HepG2 (cell line): ENCODE data around the gene ATRNL1. TPM values are rescaled to one million over a fixed set of nuclear protein-coding genes. Genes with fewer than 3 reads are reported as not detected.

ENCODE experiments used
- ATAC-seq: fragments of 200-7000 bp; cut with Tn5 transposase; 3 replicates; pipeline ENCODE4 v1.9.1; 2020; ENCODE audit warnings: mild to moderate bottlenecking, moderate library complexity
- BruUV-seq: library from RNA; stranded (reverse); fragments of 400-500 nt; replicated peaks from 2 replicates; lab custom pipeline; 2021; lab: Mats Ljungman, UMichigan
- CTCF ChIA-PET: fragments of 300-600 bp; formaldehyde crosslinking; extraction: SDS; loops from one replicate; lab custom pipeline; 2021; ENCODE audit warnings: low total read pairs, inconsistent platforms, low intra/inter-chr PET ratio; lab: Yijun Ruan, JAX
- POLR2A ChIA-PET: fragments of 350-600 bp; sonication (Branson Sonifier 250); formaldehyde crosslinking; loops from one replicate; lab custom pipeline; 2020; ENCODE audit warnings: antibody characterized with exemption, inconsistent platforms; lab: Yijun Ruan, JAX
- DNase-seq: peaks from one replicate; pipeline ENCODE4 v3.0.0-alpha.2; 2015; ENCODE audit warnings: low spot score
- FAIRE-seq: peaks from 3 replicates; lab custom pipeline; 2011; peaks lifted over from hg19 to GRCh38; lab: Jason Lieb, UNC
- H2AFZ ChIP-seq: one replicate; pipeline ENCODE4 v1.6.1; 2011; ENCODE audit warnings: low read length, inconsistent platforms
- H3K27ac ChIP-seq: fragments of 300-600 bp; 3 replicates; pipeline ENCODE4 v1.8.0; 2011; ENCODE audit warnings: mixed run types, mild to moderate bottlenecking, mixed read lengths, low read length, inconsistent platforms; ENCODE audit not compliant: insufficient read depth; ENCODE audit errors: extremely low read length
- H3K27me3 ChIP-seq, 2 experiments: fragments of 200-600 bp in 1 of 2; 2 replicates in 1 of 2; 3 replicates in 1 of 2; pipeline versions ENCODE4 v1.6.0 to v1.8.0; 2011; ENCODE audit warnings: low read length in 2 of 2, mild to moderate bottlenecking in 2 of 2, moderate library complexity in 2 of 2, inconsistent platforms in 1 of 2; ENCODE audit not compliant: insufficient read depth in 2 of 2, control insufficient read depth in 1 of 2
- H3K36me3 ChIP-seq, 2 experiments: fragments of 200-600 bp in 1 of 2; replicated peaks in 1 of 2; 2 replicates in 1 of 2; 3 replicates in 1 of 2; pipeline versions ENCODE4 v1.5.1 to v1.8.0; 2011; ENCODE audit warnings: low read length in 2 of 2, inconsistent platforms in 1 of 2; ENCODE audit not compliant: insufficient read depth in 2 of 2, control insufficient read depth in 1 of 2
- H3K4me1 ChIP-seq: 2 replicates; pipeline ENCODE4 v1.5.1; 2012; ENCODE audit warnings: low read length, inconsistent platforms; ENCODE audit not compliant: insufficient read depth
- H3K4me2 ChIP-seq: 2 replicates; pipeline ENCODE4 v1.6.0; 2011; ENCODE audit warnings: low read depth, low read length, inconsistent platforms
- H3K4me3 ChIP-seq, 3 experiments: fragments of 200-600 bp in 1 of 3; sonication (generic), shearing (Covaris generic) in 1 of 3; replicated peaks in 1 of 3; 2 replicates each; pipeline ENCODE4 v1.5.1; 2011 to 2016; ENCODE audit warnings: low read length in 3 of 3, inconsistent platforms in 2 of 3, low read depth in 2 of 3, mild to moderate bottlenecking in 2 of 3, control low read depth in 1 of 3, mixed read lengths in 1 of 3; ENCODE audit not compliant: insufficient read depth in 1 of 3
- H3K79me2 ChIP-seq: one replicate; pipeline ENCODE4 v1.6.1; 2011; ENCODE audit warnings: low read length, inconsistent platforms; ENCODE audit not compliant: insufficient read depth
- H3K9ac ChIP-seq: 2 replicates; pipeline ENCODE4 v1.6.0; 2011; ENCODE audit warnings: mild to moderate bottlenecking, low read depth, low read length, inconsistent platforms; ENCODE audit not compliant: insufficient read depth
- H3K9me3 ChIP-seq: 2 replicates; pipeline ENCODE4 v1.5.1; 2012; ENCODE audit warnings: mild to moderate bottlenecking, low read length
- H4K20me1 ChIP-seq: 2 replicates; pipeline ENCODE4 v1.6.0; 2011; ENCODE audit warnings: inconsistent platforms, mild to moderate bottlenecking, low read length, moderate library complexity; ENCODE audit not compliant: insufficient read depth
- ARNTL ChIP-seq: sonication (generic); formaldehyde crosslinking; IDR thresholded peaks from 2 replicates; pipeline ENCODE4 v1.4.0; 2020; ENCODE audit warnings: mild to moderate bottlenecking, missing genetic modification reagents
- CSRNP2 ChIP-seq: sonication (generic); formaldehyde crosslinking; conservative IDR thresholded peaks from 2 replicates; pipeline ENCODE4 v1.8.0; 2022; ENCODE audit warnings: low read depth, missing genetic modification reagents
- E2F1 ChIP-seq: sonication (generic); formaldehyde crosslinking; IDR thresholded peaks from 2 replicates; pipeline ENCODE4 v1.5.0; 2020; ENCODE audit warnings: missing genetic modification reagents
- GABPA ChIP-seq, 2 experiments: IDR thresholded peaks; 2 replicates each; pipeline ENCODE4 v1.6.1; 2011 to 2016; ENCODE audit warnings: low read depth in 2 of 2, low read length in 1 of 2, missing biosample characterization in 1 of 2, missing genetic modification characterization in 1 of 2
- IRX3 ChIP-seq: sonication (generic); formaldehyde crosslinking; IDR thresholded peaks from 2 replicates; pipeline ENCODE4 v1.8.1; 2023; ENCODE audit warnings: mild to moderate bottlenecking, low read depth, missing genetic modification reagents, borderline replicate concordance
- MIER3 ChIP-seq: IDR thresholded peaks from 2 replicates; pipeline ENCODE4 v1.6.1; 2016; ENCODE audit warnings: missing compliant biosample characterization, borderline replicate concordance
- NFKB2 ChIP-seq: sonication (generic); formaldehyde crosslinking; IDR thresholded peaks from 2 replicates; pipeline ENCODE4 v1.4.0; 2020; ENCODE audit warnings: missing genetic modification reagents, borderline replicate concordance
- NFKBIZ ChIP-seq: IDR thresholded peaks from 2 replicates; pipeline ENCODE4 v1.6.1; 2018; ENCODE audit warnings: missing genetic modification reagents, missing compliant biosample characterization
- PLRG1 ChIP-seq: fragments of 450-650 bp; conservative IDR thresholded peaks from 2 replicates; pipeline ENCODE4 v1.6.1; 2016
- SKI ChIP-seq: fragments of 450-650 bp; IDR thresholded peaks from one replicate; pipeline ENCODE4 v1.6.1; 2018; ENCODE audit warnings: mild to moderate bottlenecking; ENCODE audit not compliant: partially characterized antibody
- ZFP82 ChIP-seq: sonication (generic); formaldehyde crosslinking; IDR thresholded peaks from 2 replicates; pipeline ENCODE4 v1.5.1; 2020; ENCODE audit warnings: mild to moderate bottlenecking, missing genetic modification reagents, borderline replicate concordance
- ZNF276 ChIP-seq: sonication (generic); formaldehyde crosslinking; IDR thresholded peaks from 2 replicates; pipeline ENCODE4 v1.4.0; 2020; ENCODE audit warnings: mild to moderate bottlenecking, low read depth, missing genetic modification reagents
- ZNF776 ChIP-seq: sonication (generic); formaldehyde crosslinking; IDR thresholded peaks from 2 replicates; pipeline ENCODE4 v1.4.0; 2020; ENCODE audit warnings: mild to moderate bottlenecking, missing genetic modification reagents
- WGBS: methylation state at CpG from one replicate; pipeline ENCODE4 v1.1.6; 2017; ENCODE audit warnings: low lambda C conversion rate; 5-methylcytosine and 5-hydroxymethylcytosine counted together
- in situ Hi-C: cut with HindIII; loops from 2 replicates; pipeline ENCODE4 v1.10.0; 2017; ENCODE audit warnings: low pct_unique_long_range_greater_than_20kb; ENCODE audit not compliant: extremely low pct_ligation_motif_present
- intact Hi-C: fragments of 100-400 bp; cut with micrococcal nuclease; formaldehyde crosslinking; loops from one replicate; pipeline ENCODE4 v1.10.0; 2022; ENCODE audit not compliant: unreplicated experiment
- polyA plus RNA-seq, 8 experiments: library from polyadenylated mRNA; depleted of rRNA in 3 of 8; stranded (reverse) in 7 of 8; unstranded in 1 of 8; fragments of >200 nt; fragmentation: Illumina TruSeq in 4 of 8; extraction: Trizol in 4 of 8; gene quantifications; 2 replicates each; pipeline versions ENCODE4 v1.2.1 to v1.2.3, GENCODE V29; 2011 to 2016; ENCODE audit warnings: low read depth in 4 of 8, missing spikeins in 1 of 8, mixed read lengths in 1 of 8; ENCODE audit not compliant: insufficient read depth in 1 of 8
- total RNA-seq, 5 experiments: library from RNA; depleted of rRNA; stranded (reverse); fragments of >200 nt; fragmentation: Illumina TruSeq; extraction: Trizol; gene quantifications; 2 replicates each; pipeline ENCODE4 v1.2.3, GENCODE V29; 2016; ENCODE audit warnings: low read depth in 1 of 5

Gene ATRNL1
- total and polyA plus RNA-seq, 2 of the 13 experiments (the other 11 are each of a cell fraction or from before 2014, with no cell fraction given) = 0.04 TPM; not detected in 1

- no peak overlapping the region for H3K4me3 ChIP-seq
- H3K9me3 ChIP-seq = peaks cover 27% of the 10 kb centered on the region
- no peak overlapping the region for H3K27ac ChIP-seq
- DNase-seq (no peak), ATAC-seq (no peak), FAIRE-seq (no peak)
- H3K36me3 ChIP-seq = no peaks in the 10 kb centered on the region
- no peak overlapping the region for H2AFZ ChIP-seq
- H3K4me1 ChIP-seq = no peaks in the 10 kb centered on the region
- H4K20me1 ChIP-seq = no peaks in the 10 kb centered on the region
- BruUV-seq = no TSS peak
- H3K79me2 ChIP-seq = no peaks in the 10 kb centered on the region
- intact Hi-C loops = no loop called here
- CTCF ChIA-PET = no interaction called here
- no peak for TF ChIP-seq E2F1 (CRISPR knock-in tag)
- TF ChIP-seq ZFP82 (CRISPR knock-in tag) = no peak
- no peak for TF ChIP-seq CSRNP2 (CRISPR knock-in tag)
- TF ChIP-seq NFKB2 (CRISPR knock-in tag) = no peak
- TF ChIP-seq ZNF276 (CRISPR knock-in tag) = no peak
- no peak for TF ChIP-seq PLRG1
- TF ChIP-seq NFKBIZ (CRISPR knock-in tag) = no peak
- TF ChIP-seq SKI = no peak
- no peak for TF ChIP-seq GABPA (IDR thresholded peaks at IDR 0.05; ENCODE audit: low read depth, low read length)
- no peak for TF ChIP-seq GABPA (CRISPR knock-in tag; IDR thresholded peaks at IDR 0.05; ENCODE audit: low read depth)
- no peak for TF ChIP-seq MIER3 (CRISPR knock-in tag)
- no peak for TF ChIP-seq ZNF776
- TF ChIP-seq IRX3 (CRISPR knock-in tag) = no peak
- no peak for TF ChIP-seq ARNTL (CRISPR knock-in tag)
- TF ChIP-seq, all 625 proteins: peak for 0
- POLR2A ChIA-PET = no interaction called here
- H3K9ac ChIP-seq = no peak overlapping the region
- no peak overlapping the region for H3K4me2 ChIP-seq
- in situ Hi-C loops = no loop called here
- H3K27me3 ChIP-seq = no peaks in the 10 kb centered on the region
- 39% methylated on average over 3 of the region's 3 CpGs for WGBS
Observed at GRCh38 chr10:115107830-115108229, 14.7 kb downstream of the ATRNL1 start.
